HG03575 (cell line): ENCODE results near the gene HSD17B11.
"Not testable (repeated sequence)": the region's sequence is repeated elsewhere in the genome, so short reads cannot be mapped to it uniquely, and the experiment has no call there.

Source experiments
- ATAC-seq: cut with Tn5 transposase; IDR thresholded peaks from one replicate; pipeline ENCODE4 v1.9.1; 2021; ENCODE audit not compliant: unreplicated experiment, insufficient number of reproducible peaks, low FRiP score; ENCODE audit errors: extremely low read depth

HSD17B11 gene, protein sequence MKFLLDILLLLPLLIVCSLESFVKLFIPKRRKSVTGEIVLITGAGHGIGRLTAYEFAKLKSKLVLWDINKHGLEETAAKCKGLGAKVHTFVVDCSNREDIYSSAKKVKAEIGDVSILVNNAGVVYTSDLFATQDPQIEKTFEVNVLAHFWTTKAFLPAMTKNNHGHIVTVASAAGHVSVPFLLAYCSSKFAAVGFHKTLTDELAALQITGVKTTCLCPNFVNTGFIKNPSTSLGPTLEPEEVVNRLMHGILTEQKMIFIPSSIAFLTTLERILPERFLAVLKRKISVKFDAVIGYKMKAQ

DNA sequence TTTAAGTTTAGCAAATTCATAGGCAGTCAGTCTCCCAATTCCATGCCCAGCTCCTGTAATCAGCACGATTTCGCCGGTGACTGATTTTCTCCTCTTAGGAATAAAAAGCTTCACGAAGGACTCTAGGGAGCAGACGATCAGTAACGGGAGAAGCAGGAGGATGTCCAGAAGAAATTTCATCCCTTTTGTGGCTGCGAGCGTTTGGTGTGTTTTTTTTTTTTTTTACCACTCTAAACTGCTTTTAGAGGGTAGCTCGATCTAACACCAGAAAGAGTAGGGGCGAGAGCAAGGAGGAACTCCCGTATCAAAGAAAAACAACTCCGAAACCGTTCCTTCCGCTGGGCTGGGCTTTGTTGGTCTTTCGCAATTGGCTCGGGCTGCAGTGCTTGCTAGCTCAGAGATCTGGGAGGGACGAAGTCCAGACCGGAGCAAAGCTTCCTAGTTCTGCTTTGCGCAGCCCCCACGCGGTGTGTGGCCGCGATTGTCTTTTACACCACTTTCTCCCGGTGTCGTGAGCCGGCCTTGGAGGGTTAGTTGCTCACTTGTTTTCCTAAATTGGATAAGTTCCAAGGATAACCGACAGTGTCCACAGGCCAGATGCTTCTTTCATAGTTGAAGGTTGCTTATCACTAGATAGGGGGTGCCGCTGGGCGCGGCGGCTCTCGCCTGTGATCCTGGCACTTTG is at the start of gene HSD17B11:
TSS of gene HSD17B11 (minus strand) at position 298 of the 685 bp plus-strand sequence. CDS start at position 180, 118 bp downstream.
- peak; percentile 94 for ATAC-seq

DNA sequence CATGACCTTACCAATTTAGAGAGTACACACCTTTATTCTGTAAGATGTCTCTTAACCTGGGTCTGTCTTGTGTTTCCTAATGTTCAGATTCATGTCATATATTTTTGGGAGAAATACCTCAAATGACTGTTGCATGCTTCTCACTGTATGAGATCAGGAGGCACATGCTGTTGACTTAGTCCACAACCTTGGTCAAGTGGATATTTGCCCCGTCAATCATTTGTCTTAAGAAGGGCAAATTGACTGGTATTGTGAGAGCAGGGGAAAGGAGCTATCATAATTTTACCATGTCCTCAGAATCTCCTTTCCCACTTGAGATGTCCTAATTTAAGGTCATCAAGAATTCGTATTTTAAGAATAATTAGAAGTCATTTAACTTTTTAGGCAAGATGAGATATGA is 42.4 kb upstream of the HSD17B11 start:
- ATAC-seq, result no peak

DNA sequence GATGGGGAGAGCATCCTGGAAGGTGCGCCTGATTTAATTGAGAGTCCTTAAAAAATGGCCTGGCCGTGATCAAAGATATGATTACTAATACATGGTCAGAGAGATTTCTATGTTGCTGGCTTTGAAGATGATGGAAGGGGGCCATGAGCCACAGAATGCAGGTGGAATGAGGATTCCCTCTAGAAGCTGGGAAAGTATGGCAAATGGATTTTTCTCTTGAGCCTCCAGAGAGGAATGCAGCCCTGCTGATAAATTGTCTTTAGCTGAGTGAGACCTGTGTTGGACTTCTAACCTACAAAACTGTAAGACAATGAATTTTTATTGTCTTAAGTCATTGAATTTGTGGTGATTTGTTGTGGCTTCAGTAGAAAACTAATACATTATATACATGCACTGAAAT is 39.0 kb upstream of the HSD17B11 start:
- no peak for ATAC-seq

DNA sequence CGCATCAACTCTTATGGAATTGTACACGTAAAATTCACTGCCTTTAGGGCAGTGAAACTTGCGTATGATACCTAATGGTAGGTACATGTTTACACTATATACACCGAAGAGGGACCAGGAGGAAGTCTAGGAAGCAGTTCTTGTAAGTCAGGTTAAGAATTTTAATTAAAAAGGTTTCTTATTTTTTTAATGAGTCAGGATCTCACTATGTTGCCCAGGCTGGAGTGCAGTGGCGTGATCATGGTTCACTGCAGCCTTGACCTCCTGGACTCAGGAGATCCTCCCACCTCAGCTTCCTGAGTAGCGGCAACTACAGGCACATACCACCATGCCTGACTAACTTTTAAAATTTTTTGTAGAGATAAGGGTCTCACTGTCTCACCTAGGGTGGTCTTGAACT is 38.0 kb upstream of the HSD17B11 start:
- no peak for ATAC-seq

DNA sequence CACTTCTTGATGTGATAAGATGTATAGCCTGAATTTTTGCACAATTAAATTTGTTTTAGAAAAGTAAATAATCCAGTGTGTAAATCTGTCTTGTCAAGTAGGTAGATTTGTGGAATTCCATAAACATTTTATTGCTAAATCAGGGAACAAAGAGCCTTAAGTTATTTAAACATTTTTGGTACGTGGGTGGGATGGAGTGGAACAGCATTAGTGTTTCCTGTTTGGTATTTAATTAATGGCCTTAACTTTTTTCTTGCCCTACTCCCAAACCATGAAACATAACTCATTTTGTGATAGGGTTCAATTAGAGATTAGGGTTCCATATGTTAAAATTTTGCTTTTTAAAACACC is 36.5 kb upstream of the HSD17B11 start:
- no peak for ATAC-seq

DNA sequence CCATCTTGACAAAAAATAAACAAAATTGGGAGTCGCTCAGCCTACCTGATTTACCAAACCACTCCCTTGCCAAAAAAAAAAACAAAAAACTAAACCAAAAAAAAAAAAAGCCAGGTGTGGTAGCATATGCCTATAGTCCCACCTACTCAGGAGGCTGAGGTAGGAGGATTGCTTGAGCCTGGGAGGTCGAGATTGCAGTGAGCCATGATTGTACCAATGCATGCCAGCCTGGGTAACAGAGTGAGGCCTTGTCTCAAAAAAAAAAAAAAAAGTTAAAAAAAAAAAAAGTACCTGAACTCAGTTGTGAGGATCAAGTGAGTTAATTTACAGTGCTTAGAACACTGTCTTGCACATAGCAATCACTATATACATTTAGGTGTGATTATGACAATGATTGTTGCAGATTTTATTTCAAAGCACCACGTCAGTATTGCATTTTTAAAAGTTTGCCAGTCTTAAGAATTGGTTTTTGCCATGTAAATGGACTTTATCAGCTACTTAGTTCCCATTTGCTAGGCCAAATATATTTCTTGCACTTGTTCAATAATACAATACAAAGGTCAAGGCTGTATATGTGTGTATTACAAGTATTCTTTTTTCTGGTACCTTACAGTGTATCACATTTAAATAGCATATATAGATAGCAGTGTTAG is 36.0 kb upstream of the HSD17B11 start:
- ATAC-seq, result no peak

DNA sequence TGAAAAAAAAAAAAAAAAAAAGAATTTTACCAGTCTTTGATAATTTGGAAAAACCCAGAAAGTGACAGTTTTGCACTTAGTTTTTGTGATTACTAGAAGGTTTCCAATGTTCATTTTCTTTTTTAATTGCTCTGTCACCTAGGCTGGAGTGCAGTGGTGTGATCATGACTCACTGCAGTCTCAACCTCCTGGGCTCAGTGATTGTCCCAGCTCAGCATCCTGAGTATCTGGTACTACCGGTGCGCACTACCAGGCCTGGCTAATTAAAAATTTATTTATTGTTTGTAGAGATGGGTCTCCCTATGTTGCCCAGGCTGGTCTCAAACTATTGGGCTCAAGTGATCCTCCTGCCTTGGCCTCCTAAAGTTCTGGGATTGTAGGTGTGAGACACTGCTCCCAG is 34.7 kb upstream of the HSD17B11 start:
- no peak for ATAC-seq

DNA sequence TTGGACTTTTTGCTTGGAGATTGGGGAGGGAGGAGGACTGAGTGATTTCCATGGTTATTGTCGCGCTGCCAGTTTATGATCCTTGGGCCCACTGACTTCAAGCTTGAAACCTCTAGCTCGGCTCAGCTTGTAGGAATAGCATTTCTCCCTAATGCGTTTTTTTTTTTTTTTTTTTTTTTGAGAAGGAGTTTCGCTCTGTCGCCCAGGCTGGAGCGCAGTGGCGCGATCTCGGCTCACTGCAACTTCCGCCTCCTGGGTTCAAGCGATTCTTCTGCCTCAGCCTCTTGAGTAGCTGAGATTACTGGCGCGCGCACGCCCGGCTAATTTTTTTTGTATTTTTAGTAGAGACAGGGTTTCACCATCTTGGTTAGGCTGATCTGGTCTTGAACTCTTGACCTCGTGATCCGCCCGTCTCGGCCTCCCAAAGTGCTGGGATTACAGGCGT is 33.1 kb upstream of the HSD17B11 start:
- ATAC-seq, result not testable (repeated sequence)

DNA sequence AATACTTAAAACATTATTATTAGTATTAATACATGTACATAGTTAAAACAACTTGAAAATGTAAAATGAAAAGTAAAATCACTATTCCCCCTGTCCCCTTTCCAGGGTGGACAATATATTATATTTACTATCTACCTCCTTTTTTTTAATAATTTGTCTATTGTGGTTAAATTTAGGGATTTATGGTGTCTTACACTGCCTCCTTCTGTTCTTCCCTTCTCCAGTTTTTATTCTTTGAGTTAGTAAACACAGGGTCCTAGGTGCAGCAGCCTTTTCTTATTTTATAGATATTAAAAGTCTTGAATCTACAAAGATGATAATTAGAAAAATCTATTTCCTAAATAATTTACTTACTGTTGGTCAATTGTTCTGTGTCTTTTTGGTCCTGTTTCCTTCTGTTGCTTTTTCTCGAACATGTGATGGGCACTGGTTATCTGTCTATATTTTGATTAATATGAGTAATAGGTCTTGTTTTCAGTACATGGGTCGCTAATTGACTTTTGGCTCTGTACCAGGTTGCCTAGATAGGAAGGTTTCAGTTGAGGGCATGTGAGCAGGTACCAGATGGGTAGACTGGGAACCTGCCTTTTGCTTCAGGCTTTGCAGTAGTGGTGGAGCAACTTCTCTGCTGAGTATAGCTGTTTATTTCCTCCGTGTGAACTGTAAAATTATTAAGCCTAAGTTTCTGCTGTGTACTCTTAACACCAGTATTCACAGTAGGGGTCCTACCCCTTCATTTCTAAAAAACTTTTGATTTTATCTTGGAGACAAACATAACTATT is 32.5 kb upstream of the HSD17B11 start:
- ATAC-seq, result no peak

DNA sequence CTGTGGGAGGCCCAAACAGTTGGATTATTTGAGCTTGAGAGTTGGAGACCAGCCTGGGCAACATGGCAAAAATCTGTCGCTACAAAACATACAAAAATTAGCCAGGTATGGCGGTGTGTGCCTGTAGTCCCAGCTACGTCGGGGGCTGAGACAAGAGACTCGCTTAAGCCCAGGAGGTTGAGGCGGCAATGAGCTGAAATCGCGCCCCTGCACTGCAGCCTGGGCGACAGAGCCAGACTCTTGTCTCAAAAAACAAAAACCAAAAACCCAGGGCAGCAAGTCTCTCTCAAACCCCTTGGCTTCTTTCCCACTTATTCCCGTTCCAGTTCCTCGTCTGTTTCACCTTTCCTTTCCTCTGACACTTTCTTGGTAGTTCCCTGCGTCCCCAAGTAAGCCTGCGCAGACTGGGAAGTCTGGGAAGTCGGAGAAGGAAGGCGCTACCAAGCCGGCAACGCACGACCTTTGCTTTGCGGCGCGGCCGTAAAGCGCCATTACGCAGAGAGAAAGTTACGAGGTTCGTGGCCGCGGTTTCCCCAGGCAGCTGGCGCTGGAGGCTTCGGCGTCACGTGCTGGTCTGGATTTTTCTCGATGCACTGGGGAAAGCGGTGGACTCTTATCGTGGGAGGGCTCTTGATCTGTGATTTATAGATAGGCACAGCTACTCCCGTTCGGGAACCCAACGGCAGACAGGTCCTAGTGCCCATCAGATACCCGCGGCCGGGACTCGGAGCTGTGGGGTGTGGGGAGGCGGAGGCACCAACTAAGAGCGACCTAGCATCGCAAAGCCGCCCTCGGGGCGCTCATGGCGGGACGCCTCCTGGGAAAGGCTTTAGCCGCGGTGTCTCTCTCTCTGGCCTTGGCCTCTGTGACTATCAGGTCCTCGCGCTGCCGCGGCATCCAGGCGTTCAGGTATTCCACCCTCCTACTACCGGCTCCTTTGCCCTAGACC is 31.4 kb upstream of the HSD17B11 start, which contains the start of gene NUDT9:
TSS of gene NUDT9 (plus strand) at position 470 of the 949 bp plus-strand sequence. CDS start at position 803, 333 bp downstream.
- ATAC-seq, result peak; percentile 54

DNA sequence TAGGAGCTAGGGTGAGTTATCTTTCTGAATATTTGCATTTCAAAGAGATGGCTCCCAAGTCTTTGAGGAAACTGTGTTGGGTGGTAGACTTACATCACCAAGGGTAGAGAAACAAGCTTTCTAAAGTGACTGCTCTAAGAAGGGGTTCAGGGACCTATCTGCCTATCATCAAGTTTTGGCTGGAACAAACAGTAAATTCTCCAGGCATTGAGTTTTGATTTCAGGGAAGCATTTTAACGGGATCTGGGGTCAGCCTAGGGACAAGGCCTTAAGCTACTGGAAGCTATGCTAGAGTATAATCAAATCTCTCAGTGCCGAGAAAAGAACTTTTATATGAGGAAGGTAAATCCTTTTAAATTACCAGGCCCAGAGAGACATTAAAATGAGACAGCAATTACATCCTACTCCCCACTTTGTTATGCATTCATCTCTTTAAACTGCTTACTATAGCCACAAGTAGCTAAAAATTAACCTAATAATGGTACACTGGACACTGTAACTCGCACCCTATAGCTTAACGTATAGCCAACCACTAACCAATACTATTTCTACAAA is 29.4 kb upstream of the HSD17B11 start:
- no peak for ATAC-seq

DNA sequence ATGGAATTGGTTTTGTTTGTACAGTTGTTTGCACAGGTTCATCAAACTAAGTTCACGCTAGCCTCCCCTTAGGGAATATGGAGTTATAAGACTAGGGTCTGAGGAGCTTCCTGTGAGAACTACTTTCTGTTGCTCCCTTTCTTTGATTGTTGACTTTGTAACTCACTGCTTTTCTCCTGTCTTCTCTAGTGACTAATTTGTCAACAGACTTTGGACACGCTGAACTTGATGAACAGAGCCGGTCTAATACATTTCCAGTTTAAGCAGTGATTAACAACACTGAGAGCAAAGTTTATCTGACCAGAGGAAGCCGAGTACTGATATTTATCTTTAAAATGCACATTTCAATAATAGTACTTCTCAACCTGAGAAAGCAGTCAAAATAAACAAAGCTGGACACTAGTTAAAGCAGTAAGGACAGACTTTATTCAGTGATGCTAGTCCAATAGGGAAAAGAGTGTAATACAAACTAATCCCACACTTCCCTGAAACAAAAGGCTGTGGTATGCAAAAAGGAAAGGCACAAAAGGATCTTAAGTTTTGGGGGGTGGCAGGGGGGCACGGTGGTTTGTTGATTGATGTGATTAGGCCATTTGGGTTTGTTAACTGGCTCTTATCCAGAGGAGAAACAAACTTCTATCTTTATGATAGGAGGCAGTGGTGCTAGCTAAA is 28.7 kb upstream of the HSD17B11 start:
- ATAC-seq, result no peak

DNA sequence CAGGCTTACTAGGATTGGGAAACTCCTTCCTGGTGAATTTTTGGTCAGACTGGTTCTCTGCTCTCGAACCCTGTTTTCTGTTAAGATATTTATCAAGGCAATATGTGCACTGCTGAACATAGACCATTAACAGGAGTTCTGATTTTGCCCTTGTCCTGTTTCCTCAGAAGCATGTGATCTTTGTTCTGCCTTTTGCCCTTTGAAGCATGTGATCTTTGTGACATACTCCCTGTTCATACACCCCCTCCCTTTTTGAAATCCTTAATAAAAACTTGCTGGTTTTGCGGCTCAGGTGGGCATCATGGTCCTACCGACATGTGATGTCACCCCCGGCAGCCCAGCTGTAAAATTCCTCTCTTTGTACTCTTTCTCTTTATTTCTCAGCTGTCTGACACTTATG is 27.4 kb upstream of the HSD17B11 start:
- not testable (repeated sequence) for ATAC-seq

DNA sequence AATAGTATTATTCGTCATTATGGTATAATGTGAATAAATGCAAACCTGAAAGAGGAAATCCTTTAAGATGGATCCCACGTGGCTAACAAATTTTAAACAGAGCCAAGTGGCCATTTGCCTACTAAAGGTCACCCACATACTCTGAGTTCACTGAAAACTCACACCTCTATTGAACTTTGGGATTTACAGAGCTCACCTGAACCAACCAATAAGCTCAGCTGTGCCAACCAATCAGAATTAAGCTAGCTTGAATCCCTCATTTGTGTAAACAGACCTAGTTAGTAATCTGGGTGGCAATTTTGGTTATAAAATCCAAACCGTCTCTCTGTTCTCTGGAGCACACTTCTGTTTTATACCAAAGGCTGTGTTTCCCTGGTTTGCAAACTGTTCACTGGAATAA is 26.0 kb upstream of the HSD17B11 start:
- ATAC-seq, result no peak

DNA sequence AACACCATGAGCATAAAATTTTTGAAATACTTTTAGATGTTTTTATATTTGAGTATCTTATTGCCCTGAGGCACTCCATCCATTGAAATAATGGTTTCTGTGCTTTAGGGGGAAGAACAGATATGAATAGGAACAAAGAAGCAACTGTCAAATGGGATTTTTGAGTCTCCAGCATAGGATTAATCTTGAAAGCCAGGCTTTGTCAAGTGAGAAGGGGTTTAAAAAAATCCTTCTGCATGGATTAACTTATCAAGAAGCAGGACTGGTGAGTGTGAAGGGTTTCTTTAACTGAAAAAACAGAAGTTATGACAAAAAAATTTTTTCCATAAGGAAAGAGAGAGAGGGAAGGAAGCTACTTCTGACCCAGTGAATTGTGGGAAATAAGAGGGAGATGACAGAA is 23.8 kb upstream of the HSD17B11 start:
- ATAC-seq, result no peak

DNA sequence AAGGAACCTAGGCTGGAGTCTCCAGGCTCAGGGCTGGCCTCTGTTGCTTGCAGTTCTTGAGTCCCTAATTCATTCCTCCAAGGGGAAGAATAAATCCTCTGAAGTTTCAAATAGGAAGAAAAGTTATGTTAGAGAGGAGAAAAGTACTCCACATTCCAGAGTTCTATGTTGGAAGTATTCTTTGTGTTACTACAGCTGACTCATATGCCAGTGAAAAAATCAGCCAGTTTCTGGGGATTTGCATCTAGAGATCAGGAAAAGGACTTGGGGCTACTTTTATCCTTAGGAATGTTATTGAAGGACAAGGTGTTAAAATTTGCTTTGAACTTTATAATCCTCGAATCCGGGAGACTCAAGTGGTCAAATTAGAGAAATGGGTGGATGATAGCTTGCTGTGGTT is 19.7 kb upstream of the HSD17B11 start:
- no peak for ATAC-seq

DNA sequence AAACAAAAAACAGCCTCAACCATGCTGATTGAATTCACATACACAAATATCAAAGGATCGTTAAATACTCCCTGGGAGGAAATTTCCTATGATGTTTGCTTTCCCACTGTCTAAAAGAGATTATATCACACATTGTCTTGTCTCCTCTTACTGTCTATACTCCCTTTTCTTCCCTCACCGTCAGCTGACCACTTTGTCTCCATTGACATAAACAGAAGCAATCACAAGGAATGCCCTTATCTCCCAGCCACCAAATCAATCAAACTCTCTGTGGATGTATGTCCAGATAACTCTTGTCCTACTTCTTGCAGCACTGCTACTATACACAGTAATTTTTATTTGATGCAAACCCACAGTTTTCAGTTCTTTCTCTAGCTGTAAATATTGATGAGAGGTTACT is 19.2 kb upstream of the HSD17B11 start:
- no peak for ATAC-seq
